ENCODE measurements around the gene NOP14. TPM values are rescaled to one million over a fixed set of nuclear protein-coding genes. Genes with fewer than 3 reads are reported as not detected.

The NOP14 gene
- total RNA-seq, 1 donor: 11.3 TPM

Other genes starting within 250 kb of the NOP14 start
- 30.2 TPM for gene TNIP2, start 207.1 kb downstream of the NOP14 start, total RNA-seq
- 60.6 TPM for gene SH3BP2, start 170.3 kb downstream of the NOP14 start, total RNA-seq
- gene ADD1, start 119.6 kb downstream of the NOP14 start, total RNA-seq: 163 TPM
- 9.4 TPM for gene GRK4, start 165 bp upstream of the NOP14 start, total RNA-seq
- not detected for gene HTT-AS, start 111.1 kb upstream of the NOP14 start, total RNA-seq
- gene HTT, start 111.3 kb upstream of the NOP14 start, total RNA-seq: 97.8 TPM

All from hematopoietic multipotent progenitor cell (in vitro differentiated cells).